A549 (cell line): ENCODE data around the gene DTNB.

ENCODE experiments used
- CTCF ChIP-seq: fragments of >200 bp; sonication (Bioruptor Twin); formaldehyde crosslinking; IDR thresholded peaks from 3 replicates; pipeline ENCODE4 v1.5.1; 2016
- EP300 ChIP-seq, 2 experiments: fragments of >200 bp; sonication (Bioruptor Twin); formaldehyde crosslinking; IDR thresholded peaks; 2 replicates in 1 of 2; 3 replicates in 1 of 2; pipeline ENCODE4 v1.6.1; 2016 to 2017
- ESRRA ChIP-seq: fragments of 150-350 bp; IDR thresholded peaks from 2 replicates; pipeline ENCODE4 v1.6.1; 2014; ENCODE audit warnings: mild to moderate bottlenecking, low read length, borderline replicate concordance
- HDAC2 ChIP-seq: fragments of 200-600 bp; sonication (generic); IDR thresholded peaks from 2 replicates; pipeline ENCODE4 v1.6.1; 2016
- REST ChIP-seq: fragments of 200-600 bp; sonication (generic); IDR thresholded peaks from 2 replicates; pipeline ENCODE4 v1.6.1; 2016; ENCODE audit warnings: antibody characterized with exemption, mild to moderate bottlenecking, moderate library complexity

GRCh38 chr2:25537526-25537925 is 135.9 kb downstream of the DTNB start:
- TF ChIP-seq CTCF (no peak), REST (no peak), HDAC2 (no peak), ESRRA (no peak), EP300 (IDR thresholded peaks at IDR 0.05) (no peak)
